DMS153 (cell line): ENCODE results near the gene BZW2.
"Not testable (repeated sequence)": the region's sequence is repeated elsewhere in the genome, so short reads cannot be mapped to it uniquely, and the experiment has no call there.

Experiments used
- DNase-seq: peaks from one replicate; lab custom pipeline; 2025; lab: John Stamatoyannopoulos, UW

Gene BZW2

DNA sequence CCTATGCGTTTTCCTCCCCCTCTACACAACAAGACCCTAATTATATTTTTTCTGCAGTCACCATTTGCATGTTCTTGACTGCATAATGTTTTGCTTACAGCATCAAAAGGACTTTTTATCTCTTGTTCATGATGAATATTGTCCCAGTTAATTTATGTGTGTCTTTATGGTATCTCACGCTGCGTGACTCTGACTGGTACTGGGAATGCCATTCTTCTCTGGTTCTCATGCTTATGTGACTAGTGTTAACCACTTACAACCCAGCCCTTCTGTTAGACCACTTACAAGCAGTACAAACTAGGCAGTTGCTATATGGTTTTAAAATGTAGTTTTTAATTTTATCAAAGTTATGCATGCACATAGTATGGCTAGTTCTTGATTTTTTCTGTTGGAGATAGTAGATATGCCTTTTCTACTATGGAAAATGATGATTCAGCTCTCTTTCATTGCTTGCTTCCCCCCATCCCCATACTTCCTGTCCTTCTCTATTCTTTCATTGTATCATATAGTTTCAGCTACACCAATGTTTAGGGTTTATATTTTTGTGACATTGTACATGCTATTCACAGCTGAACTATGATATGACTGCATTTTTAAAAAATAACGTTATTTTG, 24.9 kb downstream of the BZW2 start:
- DNase-seq = no peak

- DNase-seq = no peak
These were observed 25.8 kb downstream of the BZW2 start for GRCh38 chr7:16671811-16672210.

- DNase-seq = no peak
These were observed 29.3 kb downstream of the BZW2 start for GRCh38 chr7:16675277-16675676.

DNA sequence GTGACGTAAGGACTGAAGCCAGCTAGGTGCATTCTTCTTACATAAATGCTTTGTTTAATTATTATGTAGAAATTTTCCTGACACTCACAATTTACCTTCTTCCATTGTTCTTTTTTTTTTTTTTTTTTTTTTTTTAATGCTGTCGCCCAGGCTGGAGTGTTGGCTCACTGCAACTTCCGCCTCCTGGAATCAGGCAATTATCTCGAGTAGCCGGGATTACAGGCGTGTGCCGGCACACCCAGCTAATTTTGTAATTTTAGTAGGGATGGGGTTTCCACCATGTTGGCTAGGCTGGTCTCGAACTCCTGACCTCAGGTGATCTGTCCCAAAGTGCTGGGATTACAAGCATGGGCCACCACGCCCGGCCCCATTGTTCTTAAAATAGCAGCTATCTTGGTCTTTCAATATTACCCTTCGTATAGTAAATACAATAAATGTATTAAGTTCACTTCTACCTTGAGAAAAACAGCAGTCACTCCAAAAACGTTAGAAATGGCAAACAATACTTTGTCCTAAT, 32.1 kb downstream of the BZW2 start:
- DNase-seq = no peak

DNA sequence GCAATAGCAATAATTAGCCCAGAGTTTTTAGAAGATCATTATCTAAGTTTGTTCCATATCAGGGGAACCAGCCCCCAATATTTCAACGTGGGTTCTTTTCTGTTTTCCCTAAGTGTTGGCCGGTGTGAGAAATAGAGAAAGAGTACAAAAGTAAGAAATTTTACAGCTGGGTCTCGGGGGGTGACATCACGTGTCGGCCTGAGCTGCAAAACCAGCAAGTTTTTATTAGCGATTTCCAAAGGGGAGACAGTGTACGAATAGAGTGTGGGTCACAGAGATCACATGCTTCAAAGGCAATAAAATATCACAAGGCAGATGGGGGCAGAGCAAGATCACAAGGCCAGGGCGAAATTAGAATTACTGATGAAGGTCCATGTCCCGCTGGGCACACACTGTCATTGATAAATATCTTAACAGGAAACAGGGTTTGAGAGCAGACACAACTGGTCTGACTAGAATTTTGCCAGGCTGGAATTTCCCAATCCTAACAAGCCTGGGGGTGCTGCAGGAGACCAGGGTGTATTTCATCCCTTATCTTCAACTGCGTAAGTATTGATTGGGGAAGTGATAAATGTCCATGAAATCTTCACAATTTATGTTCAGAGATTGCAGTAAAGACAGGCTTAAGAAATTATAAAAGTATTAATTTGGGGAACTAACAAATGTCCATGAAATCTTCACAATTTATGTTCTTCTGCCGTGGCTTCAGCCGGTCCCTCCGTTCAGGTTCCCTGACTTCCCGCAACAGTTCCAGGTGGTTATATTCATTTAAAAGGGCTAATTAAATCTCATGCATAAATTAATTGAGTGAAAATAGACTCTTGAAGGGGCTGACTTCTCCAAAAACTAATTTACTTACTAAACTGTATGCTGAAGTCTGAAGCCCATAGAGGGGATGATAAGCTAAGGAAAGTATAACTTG, 32.9 kb downstream of the BZW2 start:
- DNase-seq = not testable (repeated sequence)

GRCh38 chr7:16684935-16685334, 39.0 kb downstream of the BZW2 start:
- no peak for DNase-seq

DNA sequence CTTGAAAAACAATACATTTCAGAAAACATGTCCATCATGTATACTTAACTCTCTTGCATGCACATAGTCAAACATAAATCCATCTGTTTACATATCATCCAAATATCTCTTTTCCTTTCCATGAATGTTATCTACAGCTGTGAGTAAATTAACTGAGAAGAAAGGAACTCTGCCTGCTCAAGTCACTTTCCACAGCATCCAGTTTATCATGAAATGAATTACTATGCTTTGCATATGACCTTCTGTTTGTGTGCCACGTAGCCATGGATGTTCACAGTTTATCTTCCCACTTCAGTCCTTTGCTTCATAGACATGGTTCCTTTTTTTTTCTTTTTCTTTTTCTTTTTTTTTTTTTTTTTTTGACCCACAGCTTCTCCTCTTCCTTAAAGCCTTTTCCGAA, 39.6 kb downstream of the BZW2 start:
- DNase-seq = no peak

DNA sequence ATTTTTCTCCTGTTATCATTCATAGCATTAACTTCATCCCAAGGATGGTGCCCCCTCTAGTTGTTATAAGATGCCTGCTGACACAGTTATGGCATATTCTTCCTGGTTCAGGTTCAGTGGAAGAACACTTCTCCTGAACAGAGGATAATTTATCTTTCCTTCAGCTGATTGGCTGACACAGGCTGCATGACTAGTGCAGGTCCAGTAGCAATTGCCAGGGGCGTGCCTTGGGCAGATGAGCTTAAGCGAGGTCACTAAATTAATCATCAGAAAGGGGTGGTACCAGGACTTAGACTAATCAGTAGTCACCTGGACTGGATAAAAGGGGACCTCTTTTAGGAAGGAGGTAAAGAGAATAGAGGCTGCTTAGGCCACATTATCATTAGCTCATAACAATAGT, 42.3 kb downstream of the BZW2 start:
- DNase-seq = no peak

DNA sequence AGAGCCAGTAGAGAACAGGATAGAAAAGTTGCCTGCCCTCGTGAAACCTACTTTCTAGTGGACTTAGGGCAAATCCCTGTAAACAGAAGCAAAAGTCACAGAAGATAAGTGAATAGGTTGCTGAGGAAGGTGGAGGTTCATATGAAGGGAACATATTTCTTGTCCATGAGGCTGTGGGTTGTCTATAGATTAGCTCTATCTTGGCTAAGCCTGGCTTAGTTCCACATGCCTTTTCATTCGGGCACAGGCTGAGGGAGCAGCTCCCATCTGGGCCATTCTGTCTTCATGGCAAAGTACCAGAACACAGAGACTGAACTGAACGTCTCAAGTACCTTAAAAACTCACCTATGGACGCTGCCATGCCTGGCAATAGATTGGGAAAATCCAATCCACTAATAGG, 45.3 kb downstream of the BZW2 start:
- no peak for DNase-seq

DNA sequence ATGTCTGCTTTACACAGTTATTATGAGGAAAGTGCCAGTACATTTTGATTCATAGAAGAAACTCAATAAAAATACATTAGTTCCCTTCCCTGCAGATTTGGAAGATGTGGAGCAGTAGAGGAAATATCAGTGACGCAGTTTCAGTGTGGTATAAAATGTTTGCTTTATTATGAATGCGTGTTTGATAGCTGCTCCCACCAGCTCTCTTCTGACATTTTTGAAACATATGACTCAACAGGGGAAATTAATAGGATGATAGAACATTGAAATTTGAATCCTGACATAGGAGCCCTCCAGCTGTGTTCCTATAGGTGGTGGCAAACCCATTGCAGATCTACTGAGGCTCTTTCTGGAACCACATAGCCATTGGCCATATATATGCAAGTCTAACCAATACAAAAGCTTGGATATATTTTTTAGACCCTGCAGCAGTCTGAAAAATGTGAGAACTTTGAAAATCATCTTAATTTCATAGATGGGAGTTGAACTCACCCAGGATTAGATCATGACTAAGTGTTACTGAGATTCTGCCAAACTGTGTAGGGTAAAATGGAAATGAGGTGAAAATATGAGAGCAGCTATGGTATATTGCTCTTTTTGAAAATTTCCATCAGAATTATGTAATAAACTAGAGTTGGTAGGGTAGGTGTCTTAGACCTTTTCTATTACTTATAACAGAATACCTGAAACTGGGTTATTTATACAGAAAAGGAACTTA, 47.8 kb downstream of the BZW2 start:
- no peak for DNase-seq

- DNase-seq = no peak
These were observed 48.8 kb downstream of the BZW2 start for GRCh38 chr7:16694806-16695205.

GRCh38 chr7:16695621-16696237, 49.7 kb downstream of the BZW2 start:
- DNase-seq = peak; percentile 30

GRCh38 chr7:16697507-16698199, 51.7 kb downstream of the BZW2 start:
- no peak for DNase-seq

DNA sequence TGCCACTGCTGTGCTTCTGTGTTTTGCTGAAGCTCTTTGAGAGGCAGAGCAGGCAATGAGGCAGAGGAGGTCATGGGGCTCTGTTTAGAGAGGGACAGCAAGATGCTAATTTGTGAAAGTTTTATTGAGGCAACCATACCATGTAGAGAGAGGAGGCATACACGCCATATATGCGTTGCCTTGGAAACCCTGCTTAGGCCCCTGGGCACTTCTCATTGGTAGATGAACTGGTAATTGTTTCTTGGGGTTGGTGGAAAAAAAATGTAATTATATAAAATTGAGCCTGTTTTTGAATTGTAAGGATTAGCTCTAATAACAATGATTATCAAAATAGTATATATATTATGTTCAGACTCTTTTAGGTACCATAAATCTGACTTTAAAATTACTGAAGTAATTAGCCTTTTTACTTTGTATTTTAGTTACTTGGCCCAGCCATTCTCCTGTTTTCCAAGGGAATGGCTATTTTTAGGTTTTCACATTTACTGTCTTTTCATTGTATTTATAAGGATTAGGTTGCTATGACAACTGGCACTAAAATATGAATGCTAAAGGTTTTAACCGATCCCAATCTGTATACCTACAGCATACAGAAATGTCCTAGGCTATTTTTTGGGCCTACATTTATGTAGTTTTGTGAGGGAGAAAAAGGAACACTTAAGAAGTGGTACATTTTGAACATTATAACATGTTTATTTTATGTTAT, 52.4 kb downstream of the BZW2 start:
- DNase-seq = no peak

- DNase-seq = no peak
These were observed 56.5 kb downstream of the BZW2 start for GRCh38 chr7:16702441-16702840.

DNA sequence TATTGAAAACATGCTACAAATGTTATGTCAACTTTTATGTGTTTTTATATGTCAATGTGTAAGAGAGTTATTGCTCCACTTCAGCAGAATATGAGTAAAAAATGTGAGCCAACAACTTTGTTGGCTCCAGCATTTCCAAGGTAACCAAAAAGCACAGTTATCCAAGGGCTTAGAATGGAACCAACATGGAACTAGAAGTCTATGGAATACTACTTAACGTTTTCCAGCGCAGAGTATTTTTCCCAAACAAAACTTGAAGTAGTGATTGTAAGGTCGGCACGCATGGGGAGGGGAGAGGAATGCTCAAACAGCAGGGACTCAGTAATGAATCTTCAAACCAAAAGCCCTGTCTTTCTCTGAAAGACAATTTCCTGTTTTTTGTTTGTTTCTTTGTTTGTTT, 62.5 kb downstream of the BZW2 start:
- DNase-seq = no peak

DNA sequence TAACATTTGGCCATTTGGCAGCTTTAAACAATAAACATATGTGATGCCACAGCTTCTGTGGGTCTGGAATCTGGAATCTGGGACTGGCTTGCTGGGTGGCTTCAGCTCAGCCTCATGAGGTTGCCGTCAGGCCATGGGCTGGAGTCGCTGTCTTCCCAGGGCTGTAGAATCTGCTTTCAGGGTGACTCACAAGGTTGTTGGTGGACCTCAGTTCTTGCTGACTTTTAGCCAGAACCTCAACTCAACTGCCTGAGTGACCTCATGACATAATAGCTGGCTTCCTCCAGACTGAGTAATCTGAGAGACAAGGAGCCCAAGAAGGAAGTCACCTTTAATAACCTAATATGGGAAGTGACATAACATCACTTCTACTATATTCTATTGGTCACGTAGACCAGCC, 63.0 kb downstream of the BZW2 start:
- DNase-seq = no peak

GRCh38 chr7:16710651-16711050, 64.7 kb downstream of the BZW2 start:
- DNase-seq = no peak

- DNase-seq = no peak
These were observed 65.7 kb downstream of the BZW2 start for GRCh38 chr7:16711730-16712129.

DNA sequence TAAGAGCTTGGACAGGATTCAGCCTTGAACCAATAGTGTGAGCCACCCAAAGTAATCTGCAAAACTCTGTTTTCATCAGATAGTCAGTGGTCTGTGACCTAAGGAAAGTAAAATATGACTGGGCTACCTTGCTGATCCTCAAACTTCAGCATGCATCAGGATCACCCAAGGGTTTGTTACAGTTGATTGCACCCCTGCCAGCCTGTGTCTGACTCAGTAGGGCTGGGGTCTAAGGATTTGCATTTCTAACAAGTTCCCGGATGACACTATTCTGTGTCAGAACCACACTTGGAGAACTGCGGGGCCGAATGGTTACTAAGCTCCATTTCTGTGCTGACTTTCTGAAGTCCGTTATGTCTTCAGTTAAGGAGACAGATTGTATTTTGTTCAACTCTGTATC, 66.9 kb downstream of the BZW2 start:
- DNase-seq = no peak

DNA sequence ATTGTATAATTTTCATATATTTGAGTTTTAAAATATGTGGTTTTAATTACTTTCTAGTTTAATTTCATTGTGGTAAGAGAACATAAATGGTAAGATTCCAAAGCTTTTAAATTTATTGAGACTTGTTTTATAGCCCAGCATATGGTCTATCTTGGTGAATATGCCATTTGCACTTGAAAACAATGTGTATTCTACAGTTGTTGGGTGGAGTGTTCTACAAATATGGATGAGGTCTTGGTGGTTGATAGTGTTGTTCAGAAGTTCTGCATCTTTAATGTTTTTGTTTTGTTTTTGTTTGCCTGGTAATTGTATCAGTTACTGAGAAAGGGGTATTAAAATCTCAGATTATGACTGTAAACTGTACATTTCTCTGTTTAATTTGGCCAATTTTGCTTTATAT, 69.9 kb downstream of the BZW2 start:
- DNase-seq = no peak
